Measurements from ENCODE around the gene SMG6.
A peak's percentile ranks its signal among the peaks of the same experiment; 100 is the strongest.
"Not testable (repeated sequence)": the region's sequence is repeated elsewhere in the genome, so short reads cannot be mapped to it uniquely, and the experiment has no call there.

The SMG6 gene

DNA sequence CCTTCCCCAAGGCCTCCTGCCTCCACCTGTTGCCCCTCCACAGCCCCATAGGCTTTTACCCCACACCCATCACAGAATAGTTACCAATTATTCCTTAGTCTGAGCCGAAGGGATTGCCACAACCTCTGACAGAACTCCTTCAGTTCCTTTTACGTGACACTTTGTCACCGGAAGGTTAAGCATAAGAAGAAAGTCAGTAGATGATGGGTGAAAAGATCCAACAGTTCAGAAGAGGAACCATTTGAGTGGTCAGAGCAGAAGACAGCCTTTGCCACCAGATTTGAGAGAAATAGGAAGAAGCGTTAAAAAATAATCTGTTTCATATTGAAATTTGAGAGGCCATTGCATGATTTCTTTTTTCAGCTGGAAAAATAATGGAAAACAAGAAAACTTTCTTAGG, 1.3 kb upstream of the SMG6 start:
- no peak for DNase-seq (ENCODE audit: low read depth)

DNA sequence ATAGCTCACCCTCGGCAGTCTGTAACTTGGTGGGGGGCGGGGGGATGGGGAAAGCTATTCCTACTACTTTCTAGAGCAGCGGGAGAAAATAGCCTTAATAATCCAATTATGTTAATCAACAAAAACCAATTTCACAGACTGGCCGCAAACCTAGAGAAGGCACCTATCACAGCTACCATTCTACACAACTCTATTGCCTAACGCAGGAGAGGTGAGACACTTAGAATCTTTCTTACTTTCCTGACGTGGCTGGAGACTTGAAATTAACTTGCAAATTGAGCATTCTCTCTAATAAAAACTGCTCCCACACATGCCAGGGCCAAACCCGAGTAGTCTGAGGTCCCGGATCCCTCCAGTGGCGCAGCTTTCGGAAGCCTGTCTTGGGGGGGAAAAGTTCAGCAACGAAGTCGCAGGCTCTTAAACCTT, 794 bp downstream of the SMG6 start:
- DNase-seq (ENCODE audit: low read depth), result no peak

DNA sequence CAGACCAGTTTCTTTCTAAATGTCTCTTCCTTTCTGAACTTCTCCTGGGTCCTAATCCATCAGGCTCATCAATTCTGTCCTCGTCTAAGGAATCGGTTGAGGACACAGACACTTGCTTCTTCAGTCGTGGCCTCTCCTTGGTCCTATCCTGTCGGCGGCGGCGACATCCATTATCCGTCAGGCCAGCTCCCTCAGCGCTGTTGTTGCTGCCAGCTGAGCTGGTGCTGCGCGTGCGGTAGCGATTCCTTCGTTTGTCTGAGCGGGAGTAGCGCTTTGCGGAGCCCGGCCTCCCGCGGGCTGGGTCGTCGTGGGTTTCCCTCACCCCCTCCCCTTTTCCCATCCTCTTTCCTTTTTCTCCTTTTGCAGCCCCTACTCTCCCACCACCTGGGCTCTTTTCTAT, 3.8 kb downstream of the SMG6 start:
- DNase-seq (ENCODE audit: low read depth), result no peak

DNA sequence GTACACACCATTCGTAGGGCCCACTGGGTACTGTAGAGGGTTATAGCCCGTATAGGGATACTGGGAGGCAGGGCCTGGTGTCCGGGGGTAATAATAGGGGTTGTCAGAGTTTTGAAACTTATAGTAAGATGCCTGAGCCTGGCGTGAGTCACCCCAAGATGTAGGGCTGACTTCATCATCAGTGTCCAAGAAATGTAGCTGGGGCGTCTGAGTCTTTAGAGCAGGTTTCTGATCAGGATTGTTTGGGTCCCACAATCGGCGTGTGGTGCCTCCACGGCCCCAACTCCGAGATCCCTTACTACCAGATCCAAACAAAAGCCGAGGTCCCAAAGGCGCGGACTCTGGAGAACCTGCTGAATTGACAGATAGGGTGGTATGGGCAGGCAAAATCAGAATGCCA, 4.4 kb downstream of the SMG6 start:
- DNase-seq (ENCODE audit: low read depth), result no peak

DNA sequence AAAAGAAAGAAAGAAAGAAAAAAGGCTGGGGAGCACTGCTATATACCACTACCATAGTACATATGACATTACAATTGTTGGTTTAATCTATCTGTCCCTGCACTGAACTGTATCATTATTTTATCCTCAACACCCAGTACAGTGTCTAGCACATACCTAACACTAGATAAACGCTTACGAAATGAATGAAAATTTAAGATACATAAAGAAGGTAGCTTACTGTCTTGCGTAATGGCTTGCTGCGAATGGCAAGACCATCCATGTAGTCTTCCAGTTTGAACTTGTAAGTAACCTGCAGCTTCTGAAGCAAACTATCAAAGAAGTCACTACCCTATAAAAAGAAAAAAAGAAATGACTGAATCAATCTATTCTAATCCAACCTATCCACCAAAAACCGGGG, 6.6 kb downstream of the SMG6 start:
- DNase-seq (ENCODE audit: low read depth), result no peak

DNA sequence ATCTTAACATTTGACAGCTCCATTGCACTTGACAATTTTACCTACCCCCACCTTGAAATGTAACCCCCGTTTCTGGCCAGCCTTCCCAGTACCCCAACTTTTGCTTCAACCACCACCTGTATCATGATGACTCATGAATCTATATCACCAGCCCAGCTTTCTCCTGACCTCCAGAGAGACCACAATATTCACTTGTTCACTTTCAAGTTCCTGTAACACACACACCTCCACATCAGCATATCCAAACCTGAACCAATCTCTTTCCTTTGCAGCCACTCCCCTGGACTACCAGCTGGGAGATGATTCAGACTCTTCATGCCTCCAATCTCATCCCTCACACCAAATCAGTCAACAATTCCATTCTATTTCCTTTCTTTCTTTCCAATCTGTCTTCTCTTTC, 8.0 kb downstream of the SMG6 start:
- no peak for DNase-seq (ENCODE audit: low read depth)

DNA sequence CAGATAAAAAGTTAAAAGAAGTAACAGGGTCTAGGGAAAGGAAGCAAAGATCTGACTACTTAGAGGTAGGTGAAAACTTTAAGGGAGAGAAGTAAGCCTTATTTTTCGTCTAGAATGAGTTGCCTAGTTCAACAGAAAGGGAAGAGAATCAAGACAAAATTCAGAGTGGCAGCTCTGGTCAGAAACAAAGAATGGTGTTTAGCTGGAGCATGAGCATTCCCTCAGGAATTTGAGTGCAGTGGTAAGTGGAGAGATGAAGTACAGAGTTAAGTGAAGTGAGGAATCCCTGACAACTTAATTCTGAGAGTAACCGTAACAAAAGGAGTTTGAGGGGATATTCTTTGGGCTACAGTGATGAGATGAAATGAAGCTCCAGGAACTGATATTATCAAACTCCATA, 11.5 kb downstream of the SMG6 start:
- no peak for DNase-seq (ENCODE audit: low read depth)

DNA sequence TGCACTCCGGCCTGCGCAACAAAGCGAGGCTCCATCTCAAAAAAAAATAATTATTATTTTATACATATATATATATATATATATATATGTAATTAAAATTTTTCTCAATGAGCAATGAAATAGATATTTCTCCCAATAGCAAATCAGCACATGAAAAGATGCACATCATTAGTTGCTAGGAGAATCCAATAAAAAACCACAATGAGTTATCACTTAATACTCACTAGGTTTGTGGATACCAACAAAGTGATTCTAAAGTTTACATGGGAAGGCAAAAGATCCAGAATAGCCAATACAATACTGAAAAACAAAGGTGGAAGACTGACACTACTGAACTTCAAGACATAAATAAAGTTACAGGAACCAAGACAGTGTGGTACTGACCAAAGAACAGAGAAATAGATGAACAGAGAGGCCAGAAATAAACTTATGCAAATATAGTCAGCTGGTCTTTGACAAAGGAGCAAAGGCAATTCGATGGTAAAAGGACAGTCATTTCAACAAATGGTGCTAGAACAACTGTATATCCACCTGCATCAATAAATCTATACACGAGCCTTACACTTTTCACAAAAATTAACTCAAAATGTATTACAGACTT, 13.6 kb downstream of the SMG6 start:
- DNase-seq (ENCODE audit: low read depth), result no peak

DNA sequence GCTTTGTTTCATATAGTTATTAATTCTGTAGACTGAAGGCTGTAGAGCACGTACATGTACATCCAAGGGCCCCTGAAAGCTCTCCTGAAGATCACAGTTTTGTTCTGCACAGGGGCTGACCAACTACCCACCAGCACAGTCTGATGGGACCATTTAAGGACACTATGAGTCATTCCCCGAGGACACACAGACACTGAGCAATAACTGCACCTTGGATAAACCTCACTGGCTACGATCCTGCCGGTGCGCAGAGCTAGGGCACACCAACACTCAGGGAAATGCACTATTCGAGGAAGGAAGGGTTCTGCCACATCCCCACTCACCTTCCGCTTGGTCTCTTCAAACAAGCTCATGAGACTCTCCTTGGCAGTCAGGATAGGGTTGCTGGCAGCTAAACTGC, 20.3 kb downstream of the SMG6 start:
- no peak for DNase-seq (ENCODE audit: low read depth)

DNA sequence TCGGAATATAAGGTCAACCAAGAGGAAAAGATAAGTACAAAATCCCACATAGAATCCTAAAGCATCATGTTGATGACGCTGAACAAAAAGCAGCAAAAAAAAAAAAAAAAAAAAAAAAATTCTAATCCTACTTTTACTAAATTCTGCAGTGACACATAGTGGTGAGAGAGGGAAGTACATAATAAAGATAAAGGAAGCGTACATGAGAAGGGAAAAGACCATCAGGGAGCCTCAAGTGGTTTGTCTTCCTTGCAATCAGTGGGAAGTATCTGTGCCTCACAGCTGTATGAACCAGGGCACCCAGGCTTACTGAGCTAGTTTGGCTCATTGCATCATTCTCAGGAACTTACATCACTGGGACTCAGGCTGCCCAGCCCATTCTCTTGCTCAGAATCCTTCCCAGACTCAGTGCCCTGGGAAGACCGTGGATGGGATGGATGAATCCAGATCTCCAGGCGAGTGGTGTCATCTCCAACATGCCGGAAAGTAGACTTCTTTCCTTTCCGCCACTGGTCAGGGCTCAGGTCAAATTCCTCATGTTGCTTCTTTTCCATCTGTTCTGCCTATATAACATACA, 21.2 kb downstream of the SMG6 start:
- peak; percentile 15 for DNase-seq (ENCODE audit: low read depth)

DNA sequence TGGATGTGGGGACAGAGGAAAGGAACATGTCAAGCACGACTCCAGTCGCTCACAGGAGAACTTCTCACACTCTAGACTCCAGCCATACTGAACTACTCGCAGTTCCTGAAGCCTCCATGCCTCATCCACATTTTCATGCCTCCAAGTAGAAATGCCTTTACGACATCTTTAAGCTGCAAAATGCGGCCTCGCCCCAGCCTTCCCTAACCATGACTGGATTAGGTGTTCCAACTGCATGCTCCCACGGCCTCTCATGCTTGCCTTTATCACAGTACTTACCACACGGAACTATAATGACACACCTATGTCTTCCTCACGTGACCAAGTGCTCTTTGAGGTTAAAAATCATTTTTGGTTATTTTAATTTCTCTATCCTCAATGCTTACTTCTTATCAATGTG, 23.9 kb downstream of the SMG6 start:
- no peak for DNase-seq (ENCODE audit: low read depth)

DNA sequence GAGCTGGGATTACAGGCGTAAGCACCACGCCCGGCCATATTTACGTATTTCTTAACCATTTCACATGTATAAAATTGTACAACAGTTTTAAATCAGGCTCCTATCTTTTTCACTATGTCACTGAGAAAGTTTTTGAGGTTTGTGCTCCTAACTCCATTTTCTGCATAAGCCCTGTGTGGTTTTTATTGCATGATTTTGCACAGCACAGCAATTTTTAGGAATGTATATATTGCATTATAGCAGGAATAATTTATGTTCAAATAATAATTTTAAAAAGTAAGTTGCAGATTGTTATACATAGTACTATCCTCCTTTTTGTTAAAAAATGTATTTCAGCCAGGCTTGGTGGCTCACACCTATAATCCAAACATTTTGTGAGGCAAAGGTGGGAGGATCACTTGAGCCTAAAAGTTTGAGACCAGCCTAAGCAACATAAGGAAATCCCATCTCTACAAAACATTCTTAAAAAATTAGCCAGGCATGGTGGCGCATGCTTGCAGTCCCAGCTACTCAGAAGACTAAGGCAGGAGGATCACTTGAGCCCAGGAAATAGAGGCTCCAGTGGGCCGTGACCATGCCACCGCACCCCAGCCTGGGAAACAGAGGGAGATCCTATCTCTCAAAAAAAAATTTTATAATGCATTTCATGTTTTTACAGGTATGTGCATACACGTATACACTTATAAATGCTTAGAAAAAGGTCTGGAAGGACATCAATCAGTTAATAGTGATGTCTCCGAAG, 26.0 kb downstream of the SMG6 start:
- DNase-seq (ENCODE audit: low read depth), result no peak

DNA sequence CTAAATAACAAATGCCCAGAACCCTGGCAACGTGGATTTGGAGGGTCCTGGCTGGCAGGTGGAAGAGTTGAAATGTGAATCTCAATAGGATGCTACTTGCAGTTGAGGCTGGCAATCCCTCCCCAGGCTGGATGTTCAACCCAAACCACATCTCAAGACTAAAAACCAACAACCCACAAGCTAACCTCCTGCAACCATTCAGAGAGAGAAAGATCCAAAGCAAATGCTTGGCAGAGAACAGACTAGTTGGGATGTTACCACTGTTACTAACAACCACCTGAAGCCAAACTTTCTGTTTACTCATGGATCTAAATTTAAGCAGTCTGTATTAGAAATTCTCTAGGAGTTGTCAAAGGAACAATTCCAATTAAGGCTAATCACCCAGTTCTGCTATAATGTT, 27.9 kb downstream of the SMG6 start:
- no peak for DNase-seq (ENCODE audit: low read depth)

DNA sequence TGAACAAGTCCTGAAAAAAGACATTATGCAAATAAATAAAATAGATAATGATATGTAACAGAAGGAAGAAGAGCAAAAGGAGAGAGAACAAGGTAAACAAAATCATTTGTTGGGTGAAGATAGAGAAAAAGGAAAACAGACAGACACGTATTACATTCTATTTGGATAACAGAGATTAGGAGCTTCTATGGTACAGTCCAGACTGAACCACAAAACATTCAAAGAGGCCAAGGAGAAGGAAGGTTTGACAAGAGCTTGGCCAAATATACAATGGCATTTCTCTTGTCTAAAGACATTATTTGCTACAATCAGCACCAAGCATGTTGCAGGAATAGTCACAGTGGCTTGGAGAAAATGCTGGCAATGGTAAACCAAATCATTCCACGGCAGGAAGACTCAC, 29.2 kb downstream of the SMG6 start:
- DNase-seq (ENCODE audit: low read depth), result no peak

DNA sequence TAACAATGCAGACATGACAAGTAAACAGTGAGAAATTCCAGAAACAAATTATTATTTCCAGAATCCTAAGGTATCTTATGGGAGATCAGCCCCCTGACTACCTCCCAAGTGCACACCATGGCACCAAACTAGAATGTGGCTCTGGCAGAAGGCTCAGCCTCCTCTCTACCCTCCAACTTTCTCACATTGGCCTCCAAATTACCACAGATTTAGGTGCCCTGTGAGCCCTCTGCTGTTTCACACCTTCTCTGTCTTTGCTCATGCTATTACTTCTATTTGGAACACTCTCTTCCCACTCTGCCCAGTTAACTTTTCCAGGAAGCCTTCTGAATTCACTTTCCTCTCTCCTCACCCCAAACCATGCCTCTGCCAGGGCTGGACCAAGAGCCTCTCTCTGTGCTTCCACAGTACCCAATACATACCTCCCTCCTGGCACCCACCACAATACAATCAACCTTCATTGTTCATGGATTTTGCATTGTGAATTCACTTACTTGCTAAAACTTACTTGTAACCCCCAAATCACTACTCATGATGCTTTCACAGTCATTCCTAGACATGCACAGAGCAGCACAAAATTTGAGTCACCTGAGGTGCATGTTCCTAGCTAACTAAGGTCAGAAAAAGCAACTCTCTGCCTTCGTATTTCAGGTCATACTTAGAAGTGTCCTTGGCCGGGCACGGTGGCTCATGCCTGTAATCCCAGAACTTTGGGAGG, 31.4 kb downstream of the SMG6 start:
- DNase-seq (ENCODE audit: low read depth), result no peak

DNA sequence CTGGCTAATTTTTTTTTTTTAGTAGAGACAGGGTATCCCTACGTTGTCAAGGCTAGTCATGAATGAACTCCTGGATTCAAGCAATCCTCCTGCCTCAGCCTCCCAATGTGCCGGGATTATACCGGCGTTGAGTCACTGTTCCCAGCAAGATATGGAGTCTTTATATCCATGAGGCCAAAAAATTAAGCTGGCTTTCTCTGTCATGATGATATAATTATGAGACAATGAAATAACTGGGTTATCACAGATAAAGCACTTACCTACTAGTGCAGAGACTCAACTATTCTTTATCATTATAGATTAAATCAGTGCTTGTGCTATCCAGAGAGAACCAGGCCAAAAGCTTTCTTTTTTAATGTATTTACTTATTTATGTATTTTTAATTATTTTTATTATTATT, 36.2 kb downstream of the SMG6 start:
- no peak for DNase-seq (ENCODE audit: low read depth)

DNA sequence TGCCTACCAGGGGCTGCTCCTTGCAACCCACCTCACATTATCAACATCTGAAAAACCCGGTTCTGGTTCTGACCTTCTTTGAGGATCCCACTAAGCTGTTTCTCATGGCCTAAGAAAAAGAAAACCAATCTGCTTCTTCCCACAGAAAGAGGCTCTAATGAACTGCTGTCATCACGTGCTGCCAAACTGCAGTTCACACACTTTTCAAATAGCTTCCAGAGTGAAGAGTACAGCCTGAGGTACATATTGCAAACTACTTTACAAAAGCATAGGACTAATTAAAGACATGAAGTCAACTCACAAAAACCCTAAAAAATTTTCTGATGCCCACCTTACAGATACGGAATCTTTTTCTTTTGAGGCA, 36.7 kb downstream of the SMG6 start:
- no peak for DNase-seq (ENCODE audit: low read depth)

DNA sequence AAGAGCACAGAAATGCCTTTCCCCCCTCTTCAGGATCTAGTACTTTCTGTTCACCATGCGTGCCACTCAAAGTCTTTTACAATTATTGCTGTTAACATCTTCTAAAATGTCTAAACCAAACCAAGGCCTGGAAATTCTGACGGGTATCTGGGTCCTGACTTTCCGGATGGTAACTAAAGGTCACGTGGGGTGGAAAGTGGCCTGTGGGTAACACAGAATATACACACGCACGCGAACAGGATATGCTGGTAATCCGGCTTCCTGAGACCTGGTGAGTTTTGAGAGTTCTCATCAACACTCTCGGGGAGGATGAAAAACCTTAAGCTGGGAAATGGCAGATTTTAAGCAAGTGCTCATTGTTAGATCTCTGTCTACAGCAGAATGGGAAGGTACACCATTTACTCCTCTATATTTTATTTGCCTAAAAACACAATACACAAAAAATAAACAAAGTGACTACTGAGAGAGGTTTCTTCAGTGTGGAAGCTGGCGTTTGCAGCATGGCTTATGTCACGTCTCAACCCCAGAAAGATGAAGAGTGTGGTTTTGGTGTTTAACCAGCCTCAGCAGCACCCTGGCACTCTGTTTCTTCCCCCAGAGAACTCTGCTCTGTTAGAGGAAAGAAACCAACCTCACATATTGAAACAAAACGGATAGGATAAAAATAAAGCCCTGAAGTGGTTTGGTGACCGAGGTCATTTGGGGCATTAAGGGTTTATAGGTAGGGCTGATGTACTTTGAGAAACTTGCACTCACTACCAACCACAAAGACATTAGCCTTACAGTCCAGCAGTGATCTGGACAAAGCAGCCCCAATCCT, 37.3 kb downstream of the SMG6 start:
- no peak for DNase-seq (ENCODE audit: low read depth)

DNA sequence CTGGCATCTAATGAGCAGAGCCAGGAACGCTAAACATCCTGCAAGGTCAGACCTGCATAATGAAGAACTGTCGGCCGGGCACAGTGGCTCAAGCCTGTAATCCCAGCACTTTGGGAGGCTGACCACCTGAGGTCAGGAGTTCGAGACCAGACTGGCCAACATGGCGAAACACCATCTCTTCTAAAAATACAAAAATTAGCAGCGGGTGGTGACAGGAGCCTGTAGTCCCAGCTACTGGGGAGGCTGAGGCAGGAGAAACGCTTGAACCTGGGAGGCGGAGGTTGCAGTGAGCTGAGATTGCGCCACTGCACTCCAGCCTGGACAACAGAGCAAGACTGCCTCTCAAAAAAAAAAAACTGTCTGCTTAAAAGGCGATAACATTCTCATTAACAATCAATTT, 38.4 kb downstream of the SMG6 start:
- not testable (repeated sequence) for DNase-seq (ENCODE audit: low read depth)

DNA sequence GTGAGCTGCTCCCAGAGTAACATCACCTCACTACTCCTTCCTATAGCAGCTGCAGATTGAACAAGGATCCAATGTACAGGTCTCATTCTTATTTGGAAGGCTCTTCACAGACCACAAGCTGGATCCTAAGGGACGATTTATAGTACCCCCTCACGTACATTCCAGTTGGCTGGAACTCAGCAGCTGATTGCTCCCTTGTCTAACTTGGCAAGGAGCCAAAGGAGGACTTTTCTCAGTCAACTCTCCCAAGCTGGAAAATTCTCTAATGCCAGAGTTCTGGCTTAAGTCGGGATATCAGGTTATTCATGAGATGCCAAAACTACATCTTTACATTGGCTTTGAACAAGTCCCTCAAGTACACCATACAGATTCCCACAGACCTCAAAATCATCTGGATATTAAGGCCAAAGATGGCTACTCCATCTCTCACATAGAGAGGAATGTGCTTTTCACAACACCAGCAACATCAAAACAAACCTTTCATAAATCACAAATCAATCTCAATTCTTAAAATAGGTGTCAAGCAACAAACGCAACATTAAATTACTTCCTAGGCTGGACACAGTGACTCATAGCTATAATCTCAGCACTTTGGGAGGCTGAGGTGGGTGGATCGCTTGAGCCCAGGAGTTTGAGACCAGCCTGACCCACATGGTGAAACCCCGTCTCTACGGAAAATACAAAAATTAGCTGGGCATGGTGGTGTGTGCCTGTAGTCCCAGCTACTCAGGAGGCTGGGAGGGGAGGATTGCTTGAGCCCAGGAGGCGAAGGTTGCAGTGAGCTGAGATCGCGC, 39.3 kb downstream of the SMG6 start:
- no peak for DNase-seq (ENCODE audit: low read depth)
